Renal pelvis (tissue), 4 donors: Measurements from ENCODE around the gene FBLN2. TPM values are rescaled to one million over a fixed set of nuclear protein-coding genes. Genes with fewer than 3 reads are reported as not detected.

Source experiments
- DNase-seq: peaks from one replicate; pipeline ENCODE4 v3.0.0-alpha.2; 2013
- polyA plus RNA-seq, 3 donors: library from polyadenylated mRNA; unstranded; fragments of 120-200 nt; gene quantifications; one replicate each; pipeline ENCODE4 v1.2.1, GENCODE V29; 2013; ENCODE audit not compliant: insufficient read length in 3 of 3

Gene FBLN2
- polyA plus RNA-seq, 3 donors: 22.9 to 37.0 (median 25.8) TPM

DNA sequence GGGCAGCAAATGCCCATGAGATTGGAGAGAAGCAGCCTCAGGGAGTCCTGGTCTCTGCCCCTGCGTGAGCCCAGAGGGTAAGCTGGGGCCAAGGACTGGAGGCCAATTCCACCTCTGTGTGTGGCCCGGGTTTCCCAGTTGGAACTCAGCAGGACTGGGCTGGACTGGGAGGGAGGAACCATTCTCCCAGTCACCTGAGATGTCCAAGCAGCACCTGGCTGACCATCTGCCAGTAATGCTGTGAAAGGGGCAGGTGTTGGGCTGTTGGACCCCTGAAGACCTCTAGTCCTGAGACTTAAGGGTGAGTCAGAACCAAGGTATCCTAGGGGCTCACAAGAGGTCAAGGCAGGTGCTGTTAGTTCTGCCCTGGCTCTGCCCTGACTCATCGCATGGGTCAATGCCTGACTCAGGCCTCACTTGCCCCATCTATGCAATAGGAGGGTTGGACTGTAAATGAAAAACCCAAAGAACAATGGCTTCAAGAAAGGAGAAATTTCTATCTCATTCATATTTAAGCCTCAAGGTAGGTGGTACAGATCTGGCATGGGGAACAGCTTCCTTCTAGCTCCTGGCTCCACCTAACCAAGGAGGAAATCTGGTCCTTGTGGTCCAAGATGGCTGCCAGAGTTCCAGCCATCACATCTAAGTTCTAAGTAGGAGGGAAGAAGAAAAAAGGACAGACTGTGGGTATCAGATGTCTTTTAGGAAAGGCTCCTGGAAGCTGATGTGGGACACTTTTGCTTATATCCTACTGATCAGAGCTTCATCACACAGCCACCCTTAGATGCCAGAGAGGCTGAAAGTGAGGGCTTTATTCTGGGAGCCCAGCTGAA is 111.3 kb downstream of the FBLN2 start:
- no peak for DNase-seq

DNA sequence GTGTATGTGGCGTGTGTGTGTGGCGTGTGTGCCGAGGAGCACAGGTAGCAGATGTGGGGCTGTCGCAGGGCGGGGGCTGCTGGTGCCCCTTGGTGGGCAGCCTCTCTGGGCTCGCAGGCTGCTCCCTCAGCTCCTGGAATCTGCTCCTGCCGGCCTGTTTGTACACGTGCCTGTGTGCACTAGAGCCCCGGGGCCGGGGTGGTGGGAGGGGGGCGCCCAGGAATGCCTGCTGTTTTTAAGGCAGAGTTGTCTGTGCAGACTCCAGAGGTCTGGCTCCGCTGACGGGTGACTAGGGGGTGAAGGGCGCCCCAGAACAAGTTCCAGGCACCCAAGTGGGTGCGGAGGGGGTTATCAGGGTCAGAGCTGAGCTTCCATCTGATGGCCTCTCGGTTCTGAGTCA is 112.2 kb downstream of the FBLN2 start:
- no peak for DNase-seq

DNA sequence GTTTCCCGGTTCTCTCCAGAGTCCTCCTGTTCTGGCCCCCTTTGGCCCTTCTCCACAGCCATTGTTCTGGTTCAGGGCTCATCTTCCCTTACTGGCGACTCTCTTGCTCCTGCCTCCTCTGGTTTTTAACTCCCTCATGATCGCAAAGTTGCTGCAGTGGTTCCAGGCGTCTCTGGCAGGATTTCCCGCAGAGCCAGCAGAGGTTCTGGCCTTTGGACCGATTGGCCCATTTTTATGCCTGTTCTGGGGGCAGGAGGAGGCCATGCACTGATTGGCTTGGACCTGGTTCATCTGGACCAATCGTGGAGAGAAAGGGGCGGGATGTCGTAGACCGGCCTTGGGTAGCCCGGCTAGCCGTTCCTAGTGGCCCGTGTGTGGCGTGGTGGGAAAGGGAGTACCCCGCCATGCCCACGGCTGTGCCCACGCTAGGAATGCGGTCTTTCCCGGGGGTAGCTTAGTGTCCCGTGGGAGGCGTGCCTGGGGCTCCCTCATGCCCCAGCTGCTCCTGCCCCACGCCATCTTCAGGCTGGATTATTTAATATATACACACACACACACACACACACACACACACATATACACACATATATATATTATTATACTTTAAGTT is 113.4 kb downstream of the FBLN2 start:
- no peak for DNase-seq

DNA sequence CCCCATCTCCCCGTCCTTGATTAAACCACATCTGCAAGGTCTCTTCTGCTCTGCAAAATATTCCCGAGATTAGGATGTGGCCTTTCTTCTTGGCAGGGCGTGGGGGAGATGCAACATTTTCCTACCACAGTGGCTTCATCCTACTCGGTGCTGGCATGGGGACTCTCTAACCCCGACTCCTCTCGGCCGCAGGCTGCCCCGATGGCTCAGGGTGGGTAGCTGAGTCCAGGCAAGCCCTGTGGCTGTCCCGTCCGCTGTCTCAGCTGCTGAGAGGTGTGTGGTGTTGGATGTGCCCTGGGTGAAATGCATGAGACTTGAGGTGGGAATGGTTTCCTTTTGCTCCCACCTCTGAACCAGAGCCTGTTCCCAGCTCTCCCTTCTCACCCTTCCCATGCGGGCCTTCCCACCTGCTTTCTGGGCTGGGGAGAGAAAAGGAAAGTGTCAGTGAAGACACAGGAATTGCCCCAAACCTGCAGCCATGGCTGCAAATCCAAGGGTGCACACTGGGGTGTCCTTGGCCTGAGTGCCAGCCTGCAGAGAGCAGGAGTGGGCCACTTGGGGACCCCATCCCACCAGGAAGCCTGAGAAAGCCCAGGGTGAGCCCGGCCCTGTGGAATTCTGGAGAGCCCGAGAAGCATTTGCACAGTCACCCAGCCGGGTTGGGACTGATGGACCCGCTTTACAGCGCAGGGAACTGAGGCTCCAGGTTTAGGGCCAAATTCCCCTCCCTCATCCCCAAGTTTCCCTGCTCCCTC is 115.0 kb downstream of the FBLN2 start:
- DNase-seq: no peak

DNA sequence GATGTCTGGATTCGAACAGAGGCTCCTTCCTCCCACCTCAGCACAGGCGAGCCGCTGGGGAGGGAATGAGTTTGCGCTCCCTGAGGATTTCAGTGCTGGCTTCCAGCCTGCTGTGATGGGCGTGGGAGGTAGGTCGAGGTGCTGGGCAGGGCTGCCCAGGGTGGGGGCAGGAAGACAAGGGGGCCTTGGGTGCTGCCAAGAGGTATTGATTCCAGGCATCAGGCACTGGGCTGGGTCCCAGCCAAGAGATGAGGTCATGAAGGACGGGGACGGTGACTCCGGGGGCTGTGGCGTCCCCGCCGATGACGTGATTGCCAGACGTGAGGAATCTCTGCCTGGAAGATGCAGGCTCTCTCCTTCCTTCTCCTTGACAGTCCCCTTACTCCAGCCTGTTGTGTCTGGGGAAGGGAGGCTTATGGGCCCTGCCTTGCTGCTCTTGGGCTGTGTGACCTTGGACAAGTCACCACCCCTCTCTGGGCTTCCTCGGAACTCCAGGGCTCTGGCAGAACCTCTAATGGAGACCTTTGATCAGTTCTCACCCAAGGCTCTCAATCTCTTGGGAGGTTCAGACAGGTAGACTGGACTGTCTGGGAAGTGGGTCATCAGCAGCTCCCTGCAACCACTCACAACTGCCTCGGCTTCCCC is 116.8 kb downstream of the FBLN2 start:
- DNase-seq: no peak

DNA sequence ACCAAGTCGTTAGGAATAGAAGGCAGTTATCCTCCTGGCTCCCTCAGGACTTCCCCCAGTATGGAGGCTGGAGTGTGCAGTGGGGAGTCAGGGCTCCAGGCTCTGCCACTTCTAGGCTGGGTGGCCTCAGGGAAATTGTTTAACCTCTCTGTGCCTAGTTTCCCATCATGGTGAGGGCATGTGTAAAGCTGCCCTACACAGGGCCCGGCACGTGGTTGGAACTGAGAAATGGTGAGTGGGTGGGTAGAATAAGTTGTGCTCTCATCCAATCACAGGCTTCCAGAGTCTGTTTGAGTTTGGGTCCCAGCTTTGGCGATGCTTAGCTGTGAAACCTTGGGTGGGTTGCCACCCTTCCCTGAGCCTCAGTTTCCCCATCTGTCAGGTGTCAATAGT is 117.3 kb downstream of the FBLN2 start:
- DNase-seq: no peak

DNA sequence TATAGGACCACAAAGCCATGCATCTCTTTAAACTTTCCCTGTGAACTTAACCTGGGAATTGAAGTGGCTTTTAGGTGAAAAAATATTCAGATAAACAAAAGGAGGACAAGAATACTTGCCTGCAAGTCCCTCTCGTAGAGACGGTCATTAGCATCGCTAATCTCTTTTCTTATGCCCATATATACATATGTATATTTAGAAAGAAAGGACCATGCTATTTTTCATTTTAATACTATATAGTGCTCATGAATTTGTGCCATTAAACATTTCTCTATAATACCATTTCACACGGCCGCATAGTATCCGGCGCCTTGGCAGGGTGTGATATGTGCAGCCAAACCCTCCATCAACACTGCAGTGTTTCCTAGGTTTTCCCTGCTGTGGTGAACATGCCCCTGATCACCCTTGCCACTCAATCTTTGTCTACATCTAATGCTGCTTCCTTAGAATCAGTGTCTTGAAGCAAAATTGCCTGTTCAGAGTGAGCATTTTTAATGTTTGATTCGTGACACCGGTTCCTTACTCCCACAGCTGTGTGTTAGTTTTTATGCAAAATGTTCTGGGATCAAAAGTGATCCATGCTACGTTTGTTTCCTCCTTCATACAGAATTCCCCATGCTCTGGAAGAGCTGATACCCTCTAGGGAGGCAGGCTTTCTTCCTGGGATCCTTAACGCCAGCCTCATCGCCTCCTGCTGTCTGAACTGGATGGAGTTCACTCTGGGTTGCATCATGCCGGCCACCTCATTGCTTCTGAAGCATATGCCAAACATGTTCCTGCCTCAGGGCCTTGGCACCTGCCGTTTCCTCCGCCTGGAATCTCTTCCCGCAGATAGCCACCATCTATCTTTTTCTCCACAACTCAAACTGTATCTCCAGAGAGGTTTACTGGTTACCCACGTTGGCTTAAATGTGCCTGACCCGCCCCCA is 118.1 kb downstream of the FBLN2 start:
- no peak for DNase-seq

DNA sequence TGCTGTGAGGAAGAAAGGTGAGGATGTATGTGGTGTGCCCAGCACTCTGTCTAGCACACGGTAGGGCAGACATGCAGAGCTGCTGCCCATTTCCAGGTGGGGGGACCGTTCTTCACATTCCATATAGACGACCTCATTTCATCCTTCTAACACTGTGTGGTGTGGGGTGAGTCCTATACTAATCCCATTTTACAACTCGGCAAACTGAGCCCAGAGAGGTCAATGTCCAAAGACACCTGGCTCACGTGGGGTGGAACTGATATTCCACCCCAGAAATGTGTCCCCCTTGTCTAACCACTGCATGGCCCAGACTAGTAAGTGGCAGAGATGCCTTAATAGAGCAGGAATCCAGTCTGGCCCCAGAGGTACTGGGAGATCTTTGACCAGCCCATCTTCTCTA is 119.2 kb downstream of the FBLN2 start:
- DNase-seq: no peak

DNA sequence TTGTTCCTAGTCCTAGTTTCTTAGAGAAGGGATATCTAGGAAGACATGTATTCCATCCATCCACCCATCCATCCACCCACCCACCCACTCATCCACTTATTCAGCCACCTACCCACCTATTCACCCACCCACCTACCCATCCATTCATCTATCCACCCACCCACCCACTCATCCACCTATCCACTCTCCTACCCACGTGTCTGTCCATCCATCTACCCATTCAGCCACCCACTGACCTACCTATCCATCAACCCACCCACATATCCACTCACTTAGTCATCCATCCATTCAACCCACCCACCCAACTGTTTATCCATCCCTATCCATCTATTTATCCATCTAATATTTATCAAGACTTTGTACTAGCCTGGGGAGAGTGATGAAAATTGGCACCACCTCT is 120.5 kb downstream of the FBLN2 start:
- DNase-seq: no peak

DNA sequence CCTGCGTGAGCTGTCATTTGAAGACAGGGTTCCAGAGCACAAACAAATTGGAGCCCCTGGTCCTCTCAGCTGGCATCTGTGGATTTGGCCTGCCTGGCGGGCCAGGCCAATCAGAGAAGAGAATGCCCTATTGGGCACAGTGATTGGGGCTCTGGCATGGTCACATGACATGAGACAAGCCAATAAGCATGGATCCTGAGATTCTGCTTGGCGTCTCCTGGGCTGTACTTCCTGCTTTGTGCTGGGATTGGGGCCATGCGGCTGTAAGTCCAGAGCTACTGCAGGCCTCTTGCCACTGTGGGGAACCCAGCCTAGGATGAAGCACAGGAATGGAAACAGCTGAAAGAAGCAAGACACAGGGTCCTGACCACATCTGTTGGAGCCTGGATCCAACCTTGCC is 121.4 kb downstream of the FBLN2 start:
- DNase-seq: no peak

DNA sequence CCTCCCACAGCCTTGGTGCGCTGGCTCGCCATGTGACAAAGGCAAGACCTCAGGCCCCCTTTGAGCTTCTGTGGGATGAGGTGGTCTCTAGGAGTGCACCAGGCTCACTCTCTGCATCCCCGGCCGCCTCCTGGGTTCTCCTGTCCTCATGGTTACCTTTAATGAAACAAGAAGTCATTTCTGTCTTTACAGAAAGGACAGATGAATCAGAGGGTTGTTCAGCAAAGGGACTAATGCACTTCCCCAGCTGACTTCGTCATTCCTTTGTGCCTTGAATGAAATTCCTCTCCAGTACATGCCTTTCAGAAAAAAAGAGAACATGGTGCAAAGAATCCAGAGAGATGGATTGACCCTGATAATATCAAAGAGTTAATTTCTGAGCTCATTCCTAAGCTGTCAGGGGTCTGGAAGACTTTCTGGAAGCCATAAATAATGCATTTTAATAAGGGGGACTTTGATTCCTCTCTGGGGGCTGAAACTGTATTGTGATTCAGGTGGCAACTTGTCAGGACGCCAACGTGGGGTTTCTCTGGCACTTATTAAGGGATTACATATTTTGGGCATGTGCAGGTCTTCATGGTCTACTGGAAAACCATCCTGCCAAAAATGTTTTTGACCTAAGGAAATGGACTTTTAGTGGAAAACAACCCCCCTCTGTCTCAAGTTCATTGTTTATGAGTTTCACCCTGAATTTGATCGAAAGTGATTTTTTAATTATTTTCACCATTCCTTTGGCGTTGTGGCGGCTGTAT is 122.7 kb downstream of the FBLN2 start:
- DNase-seq: no peak

DNA sequence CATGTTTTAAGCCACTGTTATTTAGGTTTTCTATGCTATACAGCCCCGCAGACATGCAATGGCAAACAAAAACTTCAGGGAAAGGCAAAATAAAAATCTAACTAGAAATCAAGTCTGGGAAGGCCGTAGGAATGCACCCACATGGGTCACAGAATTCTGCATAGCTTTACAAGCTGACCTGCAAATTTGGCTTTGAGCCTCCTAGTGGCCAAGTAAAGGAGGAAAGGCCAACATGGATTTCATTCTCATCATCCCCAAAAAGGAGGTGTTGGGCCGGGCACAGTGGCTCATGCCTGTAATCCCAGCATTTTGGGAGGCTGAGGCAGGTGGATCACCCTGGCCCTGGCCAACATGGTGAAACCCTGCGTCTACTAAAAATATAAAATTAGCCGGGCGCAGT is 124.3 kb downstream of the FBLN2 start:
- DNase-seq: no peak

DNA sequence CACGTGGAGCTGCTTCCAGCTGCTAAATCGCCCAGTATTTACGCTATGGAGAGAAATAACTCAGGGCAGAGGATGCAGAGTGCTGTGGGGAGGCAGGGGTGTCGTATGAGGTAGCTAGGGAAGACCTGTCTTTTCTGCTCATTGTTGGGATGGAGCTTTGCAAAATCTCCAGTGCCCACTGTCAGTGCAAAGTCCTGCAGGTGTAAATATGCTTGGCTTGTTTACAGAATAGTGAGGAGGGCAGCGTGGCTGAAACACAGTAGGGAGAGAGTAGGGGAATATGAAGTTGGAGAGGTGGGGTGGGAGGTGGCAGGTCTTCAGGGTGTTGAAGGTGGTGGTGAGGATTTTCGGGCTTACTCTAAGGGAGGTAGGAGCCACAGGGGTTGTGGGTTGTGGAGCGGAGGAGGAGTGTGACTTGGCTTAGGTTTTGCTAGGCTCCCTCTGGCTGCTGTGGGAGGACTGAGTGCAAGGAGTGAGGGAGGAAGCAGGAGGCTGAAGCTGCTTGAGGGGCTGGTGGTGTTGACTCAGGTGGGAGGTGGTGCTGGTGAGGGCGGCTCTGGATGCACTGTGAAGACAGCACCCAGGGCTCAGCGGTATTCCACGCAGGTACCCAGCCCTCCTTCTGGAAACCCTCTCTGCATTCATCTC is 125.7 kb downstream of the FBLN2 start:
- no peak for DNase-seq

DNA sequence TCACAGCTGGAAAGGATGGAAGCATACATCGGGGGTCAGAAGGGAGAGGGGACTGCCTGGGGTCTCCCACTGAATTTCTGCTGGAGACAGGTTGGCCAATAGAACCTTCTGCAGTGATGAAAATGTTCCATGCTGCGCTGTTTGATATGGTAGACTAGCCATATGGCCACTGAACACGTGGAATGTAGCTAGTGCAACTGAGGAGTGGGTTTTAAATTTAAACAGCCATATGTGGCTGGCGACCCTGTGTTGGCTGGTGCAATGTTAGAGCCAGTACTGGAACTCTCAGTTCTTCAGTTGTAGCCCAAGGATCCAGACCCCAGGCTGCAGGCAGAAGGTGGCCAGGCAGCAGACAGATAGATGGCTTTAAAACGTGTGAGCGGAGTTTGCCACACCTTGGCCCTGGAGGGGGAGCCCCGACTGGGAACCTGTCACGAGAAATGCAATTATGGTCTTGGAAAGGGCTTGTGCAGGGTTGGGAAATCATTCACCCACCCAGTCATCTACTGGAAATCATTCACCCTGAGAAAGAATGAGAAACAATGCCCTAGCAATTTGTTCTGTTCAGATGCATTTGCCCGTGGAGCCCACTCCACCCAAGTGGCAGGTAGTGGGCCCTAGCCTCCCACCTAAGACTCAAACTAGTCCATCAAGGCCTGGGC is 127.6 kb downstream of the FBLN2 start:
- DNase-seq: peak; percentile 35

DNA sequence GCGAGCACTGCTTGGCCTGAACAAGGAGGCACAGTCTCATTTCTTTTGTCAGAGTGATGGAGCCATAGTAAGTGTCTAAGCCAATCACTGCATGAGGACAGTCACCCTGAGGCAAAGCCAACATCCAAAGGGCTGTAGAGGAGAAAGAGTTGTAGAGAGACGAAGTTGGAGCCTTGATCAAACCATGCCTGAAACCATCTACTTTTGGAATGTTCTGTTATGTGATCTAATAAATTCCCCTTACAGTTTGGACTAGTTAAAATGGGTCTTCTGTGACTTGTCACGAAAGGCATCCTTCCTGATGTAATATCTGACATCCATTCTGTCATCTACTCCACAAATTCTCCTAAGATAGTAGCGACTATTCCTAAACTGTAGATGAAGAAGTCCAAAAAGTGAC is 128.3 kb downstream of the FBLN2 start:
- no peak for DNase-seq

DNA sequence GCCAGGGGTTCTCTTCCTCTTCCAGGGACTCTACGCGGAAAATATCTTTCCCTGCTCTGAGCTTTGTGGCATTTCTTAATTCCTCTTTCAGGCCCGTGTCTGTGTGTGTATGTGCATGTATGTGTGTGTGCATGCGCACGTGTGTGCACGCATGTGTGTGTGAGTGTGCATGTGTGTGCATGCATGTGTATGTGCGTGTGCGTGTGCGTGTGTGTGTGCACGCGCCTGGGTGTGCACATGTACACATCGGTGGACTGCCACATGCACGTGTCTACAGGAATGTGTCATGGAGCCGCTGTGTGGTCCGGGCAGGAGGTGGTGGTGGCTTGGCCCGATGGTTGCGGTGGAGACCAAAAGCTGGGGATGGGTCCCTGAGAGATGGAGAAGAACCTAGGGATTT is 133.0 kb downstream of the FBLN2 start:
- no peak for DNase-seq

DNA sequence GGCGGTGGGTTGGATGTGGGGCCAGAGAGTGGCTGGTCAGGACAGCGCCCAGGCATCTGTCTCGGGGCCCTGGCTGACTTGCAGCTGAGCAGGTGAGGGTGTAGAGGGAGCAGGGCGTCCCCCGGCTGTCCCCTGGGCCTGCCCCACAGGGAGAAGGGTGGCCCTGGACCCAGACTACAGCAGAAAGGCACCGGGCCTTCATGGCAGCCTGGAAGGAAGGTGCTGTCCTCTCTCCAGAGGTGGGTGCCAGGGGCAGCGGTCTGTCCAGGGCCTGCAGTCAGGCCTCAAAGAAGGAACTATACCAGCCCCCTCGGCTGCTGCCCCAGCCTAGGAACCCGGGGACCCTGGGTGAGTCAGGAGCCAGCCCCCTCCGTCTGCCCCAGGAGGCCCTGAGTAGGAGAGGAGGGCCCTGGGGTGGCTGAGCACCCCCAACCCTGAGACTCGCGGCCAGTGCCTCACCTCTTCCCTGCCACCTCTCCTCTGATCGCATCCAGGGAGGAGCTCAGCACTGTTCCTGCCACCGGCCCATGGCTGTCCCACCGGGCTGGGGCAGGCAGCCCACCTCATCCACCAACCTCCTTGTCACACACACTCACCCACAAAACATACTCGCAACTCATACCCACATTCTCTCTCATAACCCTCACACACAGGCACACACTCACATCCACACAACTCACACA is 133.5 kb downstream of the FBLN2 start:
- no peak for DNase-seq

DNA sequence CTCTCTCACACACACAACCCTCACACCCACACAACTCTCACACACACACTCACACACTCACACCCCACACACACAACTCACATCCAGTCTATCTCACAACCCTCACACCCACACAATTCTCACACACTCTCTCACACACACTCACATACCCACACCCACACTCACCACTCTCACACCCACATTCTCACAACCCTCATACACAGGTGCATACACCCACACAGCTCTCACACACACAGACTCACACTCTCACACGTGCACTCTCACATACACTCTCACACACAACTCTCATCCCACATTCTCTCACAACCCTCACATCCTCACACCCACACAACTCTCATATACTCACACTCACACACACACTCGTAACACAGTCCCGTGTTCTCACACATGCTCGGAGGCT is 134.4 kb downstream of the FBLN2 start:
- no peak for DNase-seq

DNA sequence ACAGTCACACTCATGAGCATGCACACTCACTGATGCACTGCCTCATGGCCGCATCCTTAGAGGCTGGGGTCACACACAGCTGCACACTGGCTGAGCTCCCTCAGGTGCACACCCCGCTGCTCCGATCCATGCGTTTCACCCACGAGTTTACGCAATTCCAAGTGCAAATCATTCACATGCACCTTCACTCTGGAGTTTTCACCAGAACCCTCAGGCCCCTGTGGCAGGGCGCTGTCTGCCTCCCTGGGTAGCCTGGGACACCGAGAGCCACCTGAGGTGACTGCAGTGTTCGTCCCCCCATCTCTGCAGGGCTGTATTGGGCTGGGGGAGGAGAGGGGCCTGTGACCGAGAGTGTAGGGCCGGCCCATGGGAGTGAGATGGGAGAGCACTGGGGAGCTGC is 134.8 kb downstream of the FBLN2 start:
- no peak for DNase-seq
